HCT116 (cell line): Measurements from ENCODE around the gene CD96. TPM values are rescaled to one million over a fixed set of nuclear protein-coding genes. Genes with fewer than 3 reads are reported as not detected.

Experiments
- ATAC-seq: fragments of 200-7000 bp; cut with Tn5 transposase; 2 replicates; pipeline ENCODE4 v1.9.1; 2020; ENCODE audit warnings: mild to moderate bottlenecking, moderate library complexity
- BruUV-seq: library from RNA; stranded (reverse); fragments of 400-500 nt; replicated peaks from 2 replicates; lab custom pipeline; 2021; lab: Mats Ljungman, UMichigan
- CTCF ChIA-PET: fragments of 300-600 bp; sonication (Branson Sonifier 250); formaldehyde crosslinking; loops from one replicate; lab custom pipeline; 2021; ENCODE audit warnings: antibody characterized with exemption; lab: Charles Lee
- POLR2A ChIA-PET: fragments of 300-600, 350-600 bp; sonication (Branson Sonifier 250); formaldehyde crosslinking; loops from one replicate; lab custom pipeline; 2021; ENCODE audit warnings: antibody characterized with exemption; lab: Charles Lee
- RAD21 ChIA-PET, 2 experiments: fragments of 300-600 bp; sonication (Branson Sonifier 250); formaldehyde crosslinking; loops; one replicate each; lab custom pipeline; 2023; ENCODE audit warnings: low total read pairs in 2 of 2; ENCODE audit not compliant: uncharacterized antibody in 2 of 2, unreplicated experiment in 2 of 2, low non-redundant PET in 1 of 2; lab: Charles Lee
- DNase-seq: peaks from one replicate; pipeline ENCODE4 v3.0.0-alpha.2; 2010; ENCODE audit warnings: low read depth, low spot score
- H2AFZ ChIP-seq: fragments of 200-600 bp; shearing (Covaris generic), sonication (generic); 2 replicates; pipeline ENCODE4 v1.6.1; 2017; ENCODE audit warnings: low read depth, mixed run types, mixed read lengths, antibody characterized with exemption, low read length; ENCODE audit not compliant: poor library complexity, severe bottlenecking
- H3K27ac ChIP-seq: 2 replicates; pipeline ENCODE4 v1.5.1; 2012; ENCODE audit warnings: low read depth, low read length
- H3K27me3 ChIP-seq: fragments of 200-600 bp; sonication (generic); 2 replicates; pipeline ENCODE4 v1.6.1; 2016; ENCODE audit warnings: mixed run types, low read length, mixed read lengths; ENCODE audit not compliant: insufficient read depth
- H3K36me3 ChIP-seq, 2 experiments: fragments of 200-500 bp in 1 of 2; fragments of 200-600 bp in 1 of 2; sonication (Bioruptor generic) in 1 of 2; sonication (generic) in 1 of 2; 2 replicates each; pipeline versions ENCODE4 v1.5.1 to v1.6.1; 2014 to 2016; ENCODE audit warnings: low read length in 2 of 2, inconsistent platforms in 1 of 2, mixed read lengths in 1 of 2, mixed run types in 1 of 2; ENCODE audit not compliant: insufficient read depth in 2 of 2, control insufficient read depth in 1 of 2
- H3K4me1 ChIP-seq, 2 experiments: fragments of 200-600 bp in 1 of 2; sonication (generic) in 1 of 2; 2 replicates each; pipeline versions ENCODE4 v1.5.1 to v1.6.1; 2012 to 2017; ENCODE audit warnings: low read length in 2 of 2, inconsistent platforms in 1 of 2, mild to moderate bottlenecking in 1 of 2, mixed read lengths in 1 of 2, mixed run types in 1 of 2, moderate library complexity in 1 of 2; ENCODE audit not compliant: insufficient read depth in 2 of 2, control insufficient read depth in 1 of 2
- H3K4me2 ChIP-seq: fragments of 200-600 bp; sonication (generic); 2 replicates; pipeline ENCODE4 v1.6.1; 2017; ENCODE audit warnings: mixed run types, low read length, mixed read lengths
- H3K4me3 ChIP-seq, 2 experiments: fragments of 200-600 bp in 1 of 2; sonication (generic) in 1 of 2; replicated peaks in 1 of 2; 2 replicates each; pipeline ENCODE4 v1.5.1; 2011 to 2016; ENCODE audit warnings: low read length in 2 of 2, control low read depth in 1 of 2, low read depth in 1 of 2, mild to moderate bottlenecking in 1 of 2, mixed read lengths in 1 of 2, mixed run types in 1 of 2
- H3K79me2 ChIP-seq: fragments of 200-600 bp; sonication (generic); 2 replicates; pipeline ENCODE4 v1.6.1; 2017; ENCODE audit warnings: mild to moderate bottlenecking, mixed run types, low read length, moderate library complexity, mixed read lengths; ENCODE audit not compliant: insufficient read depth
- H3K9ac ChIP-seq: fragments of 200-600 bp; sonication (generic); 2 replicates; pipeline ENCODE4 v1.6.1; 2016; ENCODE audit warnings: low read length, mixed read lengths
- H3K9me2 ChIP-seq: fragments of 200-600 bp; sonication (generic), shearing (Covaris generic); 2 replicates; pipeline ENCODE4 v1.6.1; 2017; ENCODE audit warnings: mixed run types, mild to moderate bottlenecking, moderate library complexity; ENCODE audit not compliant: insufficient read depth
- H3K9me3 ChIP-seq, 2 experiments: fragments of 200-500 bp in 1 of 2; fragments of 200-600 bp in 1 of 2; sonication (Bioruptor generic) in 1 of 2; sonication (generic) in 1 of 2; 2 replicates each; pipeline ENCODE4 v1.6.1; 2014 to 2017; ENCODE audit warnings: low read length in 2 of 2, mixed read lengths in 2 of 2, inconsistent platforms in 1 of 2, low read depth in 1 of 2, mild to moderate bottlenecking in 1 of 2, mixed run types in 1 of 2, moderate library complexity in 1 of 2; ENCODE audit not compliant: control insufficient read depth in 1 of 2, insufficient read depth in 1 of 2
- H4K20me1 ChIP-seq: fragments of 200-600 bp; sonication (generic), shearing (Covaris generic); 2 replicates; pipeline ENCODE4 v1.6.1; 2017; ENCODE audit warnings: mixed run types, mild to moderate bottlenecking, moderate library complexity; ENCODE audit not compliant: insufficient read depth
- CBX3 ChIP-seq: IDR thresholded peaks from 2 replicates; pipeline ENCODE4 v1.6.1; 2012; ENCODE audit warnings: low read depth
- ELF1 ChIP-seq: IDR thresholded peaks from 2 replicates; pipeline ENCODE4 v1.6.1; 2012; ENCODE audit warnings: low read depth, borderline replicate concordance
- EZH2 ChIP-seq: fragments of 200-600 bp; sonication (generic); IDR thresholded peaks from 2 replicates; pipeline ENCODE4 v1.6.1; 2017; ENCODE audit warnings: antibody characterized with exemption, mixed run types
- MAX ChIP-seq: IDR thresholded peaks from 2 replicates; pipeline ENCODE4 v1.6.1; 2012
- POLR2A ChIP-seq: IDR thresholded peaks from 2 replicates; pipeline ENCODE4 v1.7.0; 2011; ENCODE audit warnings: borderline replicate concordance; ENCODE audit not compliant: insufficient read depth, insufficient read length; ENCODE audit errors: extremely low read depth
- POLR2AphosphoS5 ChIP-seq: IDR thresholded peaks from 2 replicates; pipeline ENCODE4 v1.6.1; 2011; ENCODE audit warnings: mild to moderate bottlenecking, low read depth, low read length, moderate library complexity
- RAD21 ChIP-seq: IDR thresholded peaks from 2 replicates; pipeline ENCODE4 v1.6.1; 2012; ENCODE audit warnings: low read depth, mild to moderate bottlenecking
- REST ChIP-seq: IDR thresholded peaks from 2 replicates; pipeline ENCODE4 v1.6.1; 2012; ENCODE audit warnings: low read depth
- SP1 ChIP-seq: IDR thresholded peaks from 2 replicates; pipeline ENCODE4 v1.6.1; 2012; ENCODE audit warnings: low read depth
- ZNF274 ChIP-seq: fragments of 200-500 bp; sonication (Bioruptor generic); IDR thresholded peaks from 2 replicates; pipeline ENCODE4 v1.6.1; 2014; ENCODE audit warnings: mild to moderate bottlenecking, low read depth, low read length, inconsistent platforms
- intact Hi-C: fragments of 100-400 bp; cut with micrococcal nuclease; formaldehyde crosslinking; loops from 2 replicates; pipeline ENCODE4 v1.10.0; 2022
- total RNA-seq: library from RNA; stranded (reverse); gene quantifications from one replicate; pipeline ENCODE4 v1.2.1, GENCODE V29; 2021; ENCODE audit not compliant: unreplicated experiment

Gene CD96
- total RNA-seq, 1 experiment from 2014 or later: 0.42 TPM

DNA sequence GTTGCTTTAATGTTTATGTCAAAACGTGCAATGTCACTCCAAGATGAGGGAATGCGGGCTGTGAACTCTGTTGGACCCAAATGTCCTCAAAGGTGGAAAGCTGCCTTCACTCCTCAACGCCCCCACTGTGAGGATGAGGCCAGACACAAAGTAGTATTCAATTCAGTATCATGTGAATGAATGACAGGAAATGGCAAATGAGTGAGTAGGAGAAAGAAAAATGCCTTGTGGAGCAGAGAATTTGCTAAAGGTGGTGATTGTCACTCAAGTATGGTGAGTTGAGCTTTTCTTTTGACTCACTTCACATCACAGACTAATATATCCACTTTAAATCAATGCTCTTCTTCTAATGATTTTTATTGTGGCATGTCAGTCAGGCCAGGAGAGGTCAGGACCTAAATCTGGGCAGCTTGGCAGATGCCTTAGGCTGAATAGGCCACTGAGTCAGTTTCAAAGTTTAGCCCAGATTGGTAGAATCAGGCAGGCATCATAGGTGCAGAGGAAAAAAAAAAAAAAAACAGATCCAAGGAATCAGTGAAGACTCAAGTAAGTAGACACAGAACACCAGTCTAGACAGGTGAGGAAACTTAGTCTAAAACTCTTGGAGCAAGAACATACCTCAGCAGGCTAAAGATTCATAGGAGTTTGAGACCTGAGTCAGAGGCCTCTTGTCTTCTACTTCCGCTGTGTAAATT is 124.2 kb downstream of the CD96 start:
- Histone ChIP-seq H3K4me2 (no peak overlapping the region), H2AFZ (peak overlapping the region; percentile 33), H3K36me3 (no peaks in the 10 kb centered on the region), H3K27me3 (no peaks in the 10 kb centered on the region), H3K79me2 (no peaks in the 10 kb centered on the region), H3K4me1 (peaks cover 10 to 39% of the 10 kb centered on the region in 2 experiments; a peak in 3 of 4 replicates), H4K20me1 (no peaks in the 10 kb centered on the region), H3K9me3 (peaks cover 0 to 4% of the 10 kb centered on the region in 2 experiments; a peak in 1 of 4 replicates), H3K4me3 (no peak overlapping the region), H3K9me2 (no peaks in the 10 kb centered on the region), H3K27ac (no peak overlapping the region), H3K9ac (no peak overlapping the region)
- no peak for DNase-seq
- CTCF ChIA-PET: interaction anchor here (1.3 to 1.9 kb wide), 2 partner anchors 25 to 348 kb away, joined by 4 to 6 read pairs; no protein-coding TSS in a partner anchor
- TF ChIP-seq REST (no peak), POLR2AphosphoS5 (no peak), EZH2 (no peak), ELF1 (no peak), SP1 (no peak), RAD21 (no peak), POLR2A (no peak), MAX (no peak), ZNF274 (no peak), CBX3 (no peak)
- ATAC-seq: no peak
- POLR2A ChIA-PET: no interaction called here
- intact Hi-C loops: no loop called here
- RAD21 ChIA-PET: interaction anchor here in 1 of 2 experiments (1.1 kb wide), 1 partner anchor 88 kb away, joined by 3 read pairs; no protein-coding TSS in a partner anchor
- no TSS peak for BruUV-seq
